ENCODE data around the gene MAPRE2.

MAPRE2 gene

GRCh38 chr18:35063875-35064690, 22.9 kb downstream of the MAPRE2 start:
- no peak for ATAC-seq (ENCODE audit: low read depth)
- H3K27me3 ChIP-seq (ENCODE audit: insufficient read depth, poor library complexity, severe bottlenecking) = no peaks in the 10 kb centered on the region
- H3K4me3 ChIP-seq (ENCODE audit: severe bottlenecking) = no peak overlapping the region
- no peak overlapping the region for H3K27ac ChIP-seq (ENCODE audit: poor library complexity, severe bottlenecking)
- H3K4me1 ChIP-seq (ENCODE audit: insufficient read depth, poor library complexity, severe bottlenecking) = no peaks in the 10 kb centered on the region
- no peaks in the 10 kb centered on the region for H3K9me3 ChIP-seq (ENCODE audit: severe bottlenecking)
- no peak for TF ChIP-seq CTCF (IDR thresholded peaks at IDR 0.05; ENCODE audit: poor library complexity, severe bottlenecking)
- H3K36me3 ChIP-seq (ENCODE audit: low read depth) = no peaks in the 10 kb centered on the region
- no peak for DNase-seq (ENCODE audit: low spot score)

GRCh38 chr18:35067454-35067853, 26.2 kb downstream of the MAPRE2 start:
- no peaks in the 10 kb centered on the region for H3K9me3 ChIP-seq (ENCODE audit: severe bottlenecking)
- H3K4me3 ChIP-seq (ENCODE audit: severe bottlenecking) = no peak overlapping the region
- no peaks in the 10 kb centered on the region for H3K4me1 ChIP-seq (ENCODE audit: insufficient read depth, poor library complexity, severe bottlenecking)
- DNase-seq (ENCODE audit: low spot score) = no peak
- no peak overlapping the region for H3K27ac ChIP-seq (ENCODE audit: poor library complexity, severe bottlenecking)
- no peaks in the 10 kb centered on the region for H3K36me3 ChIP-seq (ENCODE audit: low read depth)
- TF ChIP-seq CTCF (IDR thresholded peaks at IDR 0.05; ENCODE audit: poor library complexity, severe bottlenecking) = no peak
- H3K27me3 ChIP-seq (ENCODE audit: insufficient read depth, poor library complexity, severe bottlenecking) = no peaks in the 10 kb centered on the region
- no peak for ATAC-seq (ENCODE audit: low read depth)

GRCh38 chr18:35071819-35072247, 30.6 kb downstream of the MAPRE2 start:
- no peak overlapping the region for H3K27ac ChIP-seq (ENCODE audit: poor library complexity, severe bottlenecking)
- H3K4me3 ChIP-seq (ENCODE audit: severe bottlenecking) = no peak overlapping the region
- no peaks in the 10 kb centered on the region for H3K36me3 ChIP-seq (ENCODE audit: low read depth)
- H3K4me1 ChIP-seq (ENCODE audit: insufficient read depth, poor library complexity, severe bottlenecking) = peaks cover 9% of the 10 kb centered on the region
- no peaks in the 10 kb centered on the region for H3K9me3 ChIP-seq (ENCODE audit: severe bottlenecking)
- no peaks in the 10 kb centered on the region for H3K27me3 ChIP-seq (ENCODE audit: insufficient read depth, poor library complexity, severe bottlenecking)
- no peak for ATAC-seq (ENCODE audit: low read depth)
- no peak for DNase-seq (ENCODE audit: low spot score)
- no peak for TF ChIP-seq CTCF (IDR thresholded peaks at IDR 0.05; ENCODE audit: poor library complexity, severe bottlenecking)

GRCh38 chr18:35072616-35073015, 31.4 kb downstream of the MAPRE2 start:
- TF ChIP-seq CTCF (IDR thresholded peaks at IDR 0.05; ENCODE audit: poor library complexity, severe bottlenecking) = no peak
- H3K27me3 ChIP-seq (ENCODE audit: insufficient read depth, poor library complexity, severe bottlenecking) = no peaks in the 10 kb centered on the region
- DNase-seq (ENCODE audit: low spot score) (no peak), ATAC-seq (ENCODE audit: low read depth) (no peak)
- H3K36me3 ChIP-seq (ENCODE audit: low read depth) = no peaks in the 10 kb centered on the region
- H3K9me3 ChIP-seq (ENCODE audit: severe bottlenecking) = no peaks in the 10 kb centered on the region
- H3K4me3 ChIP-seq (ENCODE audit: severe bottlenecking) = no peak overlapping the region
- H3K27ac ChIP-seq (ENCODE audit: poor library complexity, severe bottlenecking) = no peak overlapping the region
- H3K4me1 ChIP-seq (ENCODE audit: insufficient read depth, poor library complexity, severe bottlenecking) = peaks cover 9% of the 10 kb centered on the region

All from RWPE2 (cell line).